ENCODE data around the gene GSTA4.

DNA sequence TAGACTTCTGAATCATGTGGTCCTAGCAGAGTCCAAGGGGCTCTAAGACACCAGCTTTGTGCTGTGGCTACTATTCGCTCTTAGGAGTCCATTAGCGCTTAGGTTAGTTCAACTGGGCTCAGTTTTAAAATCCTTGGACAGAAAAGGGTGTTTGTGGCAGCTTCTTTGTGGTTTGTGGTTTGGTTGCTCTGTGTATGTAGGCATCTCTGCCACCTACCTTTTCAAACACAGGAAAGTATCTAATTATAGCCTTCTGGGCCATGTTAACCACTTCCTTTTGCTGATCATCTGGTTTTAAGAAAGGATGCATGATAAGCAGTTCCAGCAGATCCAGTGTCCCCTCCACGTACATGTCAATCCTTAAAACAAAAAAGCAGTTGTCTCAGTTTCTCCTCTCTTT lies 10.8 kb downstream of the GSTA4 start:
- no peak for TF ChIP-seq POLR2A (IDR thresholded peaks at IDR 0.05; ENCODE audit: low read length)
- TF ChIP-seq GATA1 (IDR thresholded peaks at IDR 0.05; ENCODE audit: low read depth, low read length): no peak

Data from erythroblast (primary cell).